K562 (cell line): ENCODE data around the gene ANK3. TPM values are rescaled to one million over a fixed set of nuclear protein-coding genes. Genes with fewer than 3 reads are reported as not detected.

Experiments
- ARID2 ChIP-seq: fragments of 450-650 bp; IDR thresholded peaks from 2 replicates; pipeline ENCODE4 v1.6.1; 2017; ENCODE audit warnings: antibody characterized with exemption, mild to moderate bottlenecking
- CXXC5 ChIP-seq: fragments of 250-450 bp; sonication (Bioruptor Pico); IDR thresholded peaks from 2 replicates; pipeline ENCODE4 v1.8.0; 2022; ENCODE audit warnings: inconsistent platforms, mild to moderate bottlenecking, moderate library complexity
- E2F4 ChIP-seq: sonication (generic); formaldehyde crosslinking; IDR thresholded peaks from 2 replicates; pipeline ENCODE4 v1.8.0; 2022; ENCODE audit warnings: mild to moderate bottlenecking, low read depth, missing genetic modification reagents
- EP300 ChIP-seq: IDR thresholded peaks from 2 replicates; pipeline ENCODE4 v1.6.1; 2012; ENCODE audit warnings: low read length, improper control_type of control experiment
- KAT2B ChIP-seq: IDR thresholded peaks from one replicate; pipeline ENCODE4 v1.6.1; 2012; ENCODE audit warnings: low read depth, mild to moderate bottlenecking, control low read depth, inconsistent platforms, low read length, moderate library complexity
- RNF219 ChIP-seq: fragments of 250-450 bp; sonication (Bioruptor Pico); IDR thresholded peaks from 2 replicates; pipeline ENCODE4 v1.5.0; 2022; ENCODE audit warnings: mild to moderate bottlenecking
- ZBTB17 ChIP-seq: fragments of 450-650 bp; formaldehyde crosslinking; IDR thresholded peaks from 2 replicates; pipeline ENCODE4 v1.4.0; 2020; ENCODE audit warnings: mild to moderate bottlenecking
- ZBTB5 ChIP-seq: fragments of 450-650 bp; IDR thresholded peaks from 2 replicates; pipeline ENCODE4 v1.6.1; 2017; ENCODE audit warnings: antibody characterized with exemption
- ZNF24 ChIP-seq: fragments of 450-650 bp; IDR thresholded peaks from 2 replicates; pipeline ENCODE4 v1.6.1; 2016
- ZNF76 ChIP-seq: fragments of 250-450 bp; sonication (Bioruptor Pico); IDR thresholded peaks from 2 replicates; pipeline ENCODE4 v1.4.0; 2020; ENCODE audit warnings: mild to moderate bottlenecking, moderate library complexity, borderline replicate concordance
- polyA plus RNA-seq, 8 experiments: library from polyadenylated mRNA; depleted of rRNA in 4 of 8; stranded (reverse) in 5 of 8; unstranded in 3 of 8; fragments of >200 nt; fragmentation: Nextera tagmentation in 2 of 8; fragmentation: Illumina TruSeq in 1 of 8; extraction: Ambion mirVana in 2 of 8; extraction: Trizol in 1 of 8; gene quantifications; 2 replicates each; pipeline versions ENCODE4 v1.2.1 to v1.2.3, GENCODE V29; 2011 to 2014; ENCODE audit warnings: inconsistent platforms in 1 of 8, missing spikeins in 1 of 8
- total RNA-seq, 7 experiments: library from RNA; depleted of rRNA in 6 of 7; stranded (reverse); fragments of >200 nt in 6 of 7; fragmentation: Illumina TruSeq in 2 of 7; extraction: Trizol in 2 of 7; gene quantifications; 2 replicates each; pipeline versions ENCODE4 v1.2.1 to v1.2.3, GENCODE V29; 2011 to 2021; ENCODE audit warnings: low replicate concordance in 1 of 7
- TF ChIP-seq, protein P1 (sequence below): sonication (generic); formaldehyde crosslinking; IDR thresholded peaks from 2 replicates; pipeline ENCODE4 v1.8.0; 2022; ENCODE audit warnings: missing genetic modification reagents, mild to moderate bottlenecking, borderline replicate concordance
- TF ChIP-seq, protein P2 (sequence below), 2 experiments: fragments of 450-650 bp; IDR thresholded peaks; 2 replicates each; pipeline ENCODE4 v1.6.1; 2018; ENCODE audit warnings: mild to moderate bottlenecking in 2 of 2, low read depth in 1 of 2; ENCODE audit not compliant: partially characterized antibody in 2 of 2
- TF ChIP-seq, protein P3 (sequence below): sonication (generic); formaldehyde crosslinking; IDR thresholded peaks from 2 replicates; pipeline ENCODE4 v1.5.0; 2020; ENCODE audit warnings: missing genetic modification reagents
- TF ChIP-seq, protein P4 (sequence below): fragments of 250-450 bp; sonication (Bioruptor Pico); IDR thresholded peaks from 2 replicates; pipeline ENCODE4 v1.4.0; 2020; ENCODE audit warnings: mild to moderate bottlenecking

The ANK3 gene
- total and polyA plus RNA-seq, 9 of the 15 experiments (the other 6 are each of a cell fraction or from before 2014, with no cell fraction given), result 10.0 to 32.3 (median 17.9) TPM

- TF ChIP-seq CXXC5 (CRISPR knock-in tag) (no peak), RNF219 (CRISPR knock-in tag) (no peak), EP300 (0 out of 2 replicates have a peak, but pooled peaks have one; percentile 13), ZNF76 (no peak), E2F4 (CRISPR knock-in tag) (no peak), ZBTB5 (no peak), ZNF24 (no peak), ZBTB17 (CRISPR knock-in tag) (no peak), ARID2 (no peak), KAT2B (no peak)
- TF ChIP-seq, protein P1, sequence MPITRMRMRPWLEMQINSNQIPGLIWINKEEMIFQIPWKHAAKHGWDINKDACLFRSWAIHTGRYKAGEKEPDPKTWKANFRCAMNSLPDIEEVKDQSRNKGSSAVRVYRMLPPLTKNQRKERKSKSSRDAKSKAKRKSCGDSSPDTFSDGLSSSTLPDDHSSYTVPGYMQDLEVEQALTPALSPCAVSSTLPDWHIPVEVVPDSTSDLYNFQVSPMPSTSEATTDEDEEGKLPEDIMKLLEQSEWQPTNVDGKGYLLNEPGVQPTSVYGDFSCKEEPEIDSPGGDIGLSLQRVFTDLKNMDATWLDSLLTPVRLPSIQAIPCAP (CRISPR knock-in tag), result no peak
- TF ChIP-seq, protein P2, sequence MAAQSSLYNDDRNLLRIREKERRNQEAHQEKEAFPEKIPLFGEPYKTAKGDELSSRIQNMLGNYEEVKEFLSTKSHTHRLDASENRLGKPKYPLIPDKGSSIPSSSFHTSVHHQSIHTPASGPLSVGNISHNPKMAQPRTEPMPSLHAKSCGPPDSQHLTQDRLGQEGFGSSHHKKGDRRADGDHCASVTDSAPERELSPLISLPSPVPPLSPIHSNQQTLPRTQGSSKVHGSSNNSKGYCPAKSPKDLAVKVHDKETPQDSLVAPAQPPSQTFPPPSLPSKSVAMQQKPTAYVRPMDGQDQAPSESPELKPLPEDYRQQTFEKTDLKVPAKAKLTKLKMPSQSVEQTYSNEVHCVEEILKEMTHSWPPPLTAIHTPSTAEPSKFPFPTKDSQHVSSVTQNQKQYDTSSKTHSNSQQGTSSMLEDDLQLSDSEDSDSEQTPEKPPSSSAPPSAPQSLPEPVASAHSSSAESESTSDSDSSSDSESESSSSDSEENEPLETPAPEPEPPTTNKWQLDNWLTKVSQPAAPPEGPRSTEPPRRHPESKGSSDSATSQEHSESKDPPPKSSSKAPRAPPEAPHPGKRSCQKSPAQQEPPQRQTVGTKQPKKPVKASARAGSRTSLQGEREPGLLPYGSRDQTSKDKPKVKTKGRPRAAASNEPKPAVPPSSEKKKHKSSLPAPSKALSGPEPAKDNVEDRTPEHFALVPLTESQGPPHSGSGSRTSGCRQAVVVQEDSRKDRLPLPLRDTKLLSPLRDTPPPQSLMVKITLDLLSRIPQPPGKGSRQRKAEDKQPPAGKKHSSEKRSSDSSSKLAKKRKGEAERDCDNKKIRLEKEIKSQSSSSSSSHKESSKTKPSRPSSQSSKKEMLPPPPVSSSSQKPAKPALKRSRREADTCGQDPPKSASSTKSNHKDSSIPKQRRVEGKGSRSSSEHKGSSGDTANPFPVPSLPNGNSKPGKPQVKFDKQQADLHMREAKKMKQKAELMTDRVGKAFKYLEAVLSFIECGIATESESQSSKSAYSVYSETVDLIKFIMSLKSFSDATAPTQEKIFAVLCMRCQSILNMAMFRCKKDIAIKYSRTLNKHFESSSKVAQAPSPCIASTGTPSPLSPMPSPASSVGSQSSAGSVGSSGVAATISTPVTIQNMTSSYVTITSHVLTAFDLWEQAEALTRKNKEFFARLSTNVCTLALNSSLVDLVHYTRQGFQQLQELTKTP (IDR thresholded peaks at IDR 0.05; ENCODE audit: low read depth in 1 of 2, partially characterized antibody in 2 of 2), result peak in 1 of 2 experiments; percentile 83
- TF ChIP-seq, protein P3, sequence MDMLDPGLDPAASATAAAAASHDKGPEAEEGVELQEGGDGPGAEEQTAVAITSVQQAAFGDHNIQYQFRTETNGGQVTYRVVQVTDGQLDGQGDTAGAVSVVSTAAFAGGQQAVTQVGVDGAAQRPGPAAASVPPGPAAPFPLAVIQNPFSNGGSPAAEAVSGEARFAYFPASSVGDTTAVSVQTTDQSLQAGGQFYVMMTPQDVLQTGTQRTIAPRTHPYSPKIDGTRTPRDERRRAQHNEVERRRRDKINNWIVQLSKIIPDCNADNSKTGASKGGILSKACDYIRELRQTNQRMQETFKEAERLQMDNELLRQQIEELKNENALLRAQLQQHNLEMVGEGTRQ (CRISPR knock-in tag), result no peak
- TF ChIP-seq, protein P4, sequence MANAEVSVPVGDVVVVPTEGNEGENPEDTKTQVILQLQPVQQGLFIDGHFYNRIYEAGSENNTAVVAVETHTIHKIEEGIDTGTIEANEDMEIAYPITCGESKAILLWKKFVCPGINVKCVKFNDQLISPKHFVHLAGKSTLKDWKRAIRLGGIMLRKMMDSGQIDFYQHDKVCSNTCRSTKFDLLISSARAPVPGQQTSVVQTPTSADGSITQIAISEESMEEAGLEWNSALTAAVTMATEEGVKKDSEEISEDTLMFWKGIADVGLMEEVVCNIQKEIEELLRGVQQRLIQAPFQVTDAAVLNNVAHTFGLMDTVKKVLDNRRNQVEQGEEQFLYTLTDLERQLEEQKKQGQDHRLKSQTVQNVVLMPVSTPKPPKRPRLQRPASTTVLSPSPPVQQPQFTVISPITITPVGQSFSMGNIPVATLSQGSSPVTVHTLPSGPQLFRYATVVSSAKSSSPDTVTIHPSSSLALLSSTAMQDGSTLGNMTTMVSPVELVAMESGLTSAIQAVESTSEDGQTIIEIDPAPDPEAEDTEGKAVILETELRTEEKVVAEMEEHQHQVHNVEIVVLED (CRISPR knock-in tag), result no peak
Observed at GRCh38 chr10:60304829-60305379, 84.8 kb downstream of the ANK3 start (continued).
